Measurements from ENCODE around the gene CRYBG3.

DNA sequence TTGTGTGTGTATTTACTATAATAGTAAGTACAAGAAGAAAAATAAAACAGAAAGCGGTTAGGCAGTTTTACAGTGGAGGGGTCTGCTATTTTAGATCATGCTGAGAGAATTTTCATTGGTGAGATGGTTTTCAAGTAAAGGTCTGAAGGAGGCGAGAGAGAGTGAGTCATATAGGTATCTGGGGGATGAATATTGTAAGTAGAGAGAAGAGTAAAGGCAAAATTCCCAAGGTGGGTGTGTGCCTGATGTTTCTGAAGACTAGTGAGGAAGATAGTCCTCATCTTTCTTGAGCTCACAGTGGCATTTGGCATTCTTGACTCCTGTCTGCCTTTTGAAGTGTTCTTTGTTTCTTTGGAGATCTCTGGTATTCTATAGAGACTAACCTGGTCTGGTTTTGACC is 38.6 kb downstream of the CRYBG3 start:
- TF ChIP-seq POLR2A (IDR thresholded peaks at IDR 0.05) (no peak), EP300 (IDR thresholded peaks at IDR 0.05) (no peak)
- TF ChIP-seq, protein P1, sequence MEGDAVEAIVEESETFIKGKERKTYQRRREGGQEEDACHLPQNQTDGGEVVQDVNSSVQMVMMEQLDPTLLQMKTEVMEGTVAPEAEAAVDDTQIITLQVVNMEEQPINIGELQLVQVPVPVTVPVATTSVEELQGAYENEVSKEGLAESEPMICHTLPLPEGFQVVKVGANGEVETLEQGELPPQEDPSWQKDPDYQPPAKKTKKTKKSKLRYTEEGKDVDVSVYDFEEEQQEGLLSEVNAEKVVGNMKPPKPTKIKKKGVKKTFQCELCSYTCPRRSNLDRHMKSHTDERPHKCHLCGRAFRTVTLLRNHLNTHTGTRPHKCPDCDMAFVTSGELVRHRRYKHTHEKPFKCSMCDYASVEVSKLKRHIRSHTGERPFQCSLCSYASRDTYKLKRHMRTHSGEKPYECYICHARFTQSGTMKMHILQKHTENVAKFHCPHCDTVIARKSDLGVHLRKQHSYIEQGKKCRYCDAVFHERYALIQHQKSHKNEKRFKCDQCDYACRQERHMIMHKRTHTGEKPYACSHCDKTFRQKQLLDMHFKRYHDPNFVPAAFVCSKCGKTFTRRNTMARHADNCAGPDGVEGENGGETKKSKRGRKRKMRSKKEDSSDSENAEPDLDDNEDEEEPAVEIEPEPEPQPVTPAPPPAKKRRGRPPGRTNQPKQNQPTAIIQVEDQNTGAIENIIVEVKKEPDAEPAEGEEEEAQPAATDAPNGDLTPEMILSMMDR (IDR thresholded peaks at IDR 0.05): no peak

All from upper lobe of left lung (tissue), 4 donors.